Measurements from ENCODE around the gene CLASRP. TPM values are rescaled to one million over a fixed set of nuclear protein-coding genes. Genes with fewer than 3 reads are reported as not detected.
A peak's percentile ranks its signal among the peaks of the same experiment; 100 is the strongest.

CLASRP gene, protein sequence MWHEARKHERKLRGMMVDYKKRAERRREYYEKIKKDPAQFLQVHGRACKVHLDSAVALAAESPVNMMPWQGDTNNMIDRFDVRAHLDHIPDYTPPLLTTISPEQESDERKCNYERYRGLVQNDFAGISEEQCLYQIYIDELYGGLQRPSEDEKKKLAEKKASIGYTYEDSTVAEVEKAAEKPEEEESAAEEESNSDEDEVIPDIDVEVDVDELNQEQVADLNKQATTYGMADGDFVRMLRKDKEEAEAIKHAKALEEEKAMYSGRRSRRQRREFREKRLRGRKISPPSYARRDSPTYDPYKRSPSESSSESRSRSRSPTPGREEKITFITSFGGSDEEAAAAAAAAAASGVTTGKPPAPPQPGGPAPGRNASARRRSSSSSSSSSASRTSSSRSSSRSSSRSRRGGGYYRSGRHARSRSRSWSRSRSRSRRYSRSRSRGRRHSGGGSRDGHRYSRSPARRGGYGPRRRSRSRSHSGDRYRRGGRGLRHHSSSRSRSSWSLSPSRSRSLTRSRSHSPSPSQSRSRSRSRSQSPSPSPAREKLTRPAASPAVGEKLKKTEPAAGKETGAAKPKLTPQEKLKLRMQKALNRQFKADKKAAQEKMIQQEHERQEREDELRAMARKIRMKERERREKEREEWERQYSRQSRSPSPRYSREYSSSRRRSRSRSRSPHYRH
- total RNA-seq: 10 to 100 TPM; 48.2 to 96.8 (median 95.0) TPM

DNA sequence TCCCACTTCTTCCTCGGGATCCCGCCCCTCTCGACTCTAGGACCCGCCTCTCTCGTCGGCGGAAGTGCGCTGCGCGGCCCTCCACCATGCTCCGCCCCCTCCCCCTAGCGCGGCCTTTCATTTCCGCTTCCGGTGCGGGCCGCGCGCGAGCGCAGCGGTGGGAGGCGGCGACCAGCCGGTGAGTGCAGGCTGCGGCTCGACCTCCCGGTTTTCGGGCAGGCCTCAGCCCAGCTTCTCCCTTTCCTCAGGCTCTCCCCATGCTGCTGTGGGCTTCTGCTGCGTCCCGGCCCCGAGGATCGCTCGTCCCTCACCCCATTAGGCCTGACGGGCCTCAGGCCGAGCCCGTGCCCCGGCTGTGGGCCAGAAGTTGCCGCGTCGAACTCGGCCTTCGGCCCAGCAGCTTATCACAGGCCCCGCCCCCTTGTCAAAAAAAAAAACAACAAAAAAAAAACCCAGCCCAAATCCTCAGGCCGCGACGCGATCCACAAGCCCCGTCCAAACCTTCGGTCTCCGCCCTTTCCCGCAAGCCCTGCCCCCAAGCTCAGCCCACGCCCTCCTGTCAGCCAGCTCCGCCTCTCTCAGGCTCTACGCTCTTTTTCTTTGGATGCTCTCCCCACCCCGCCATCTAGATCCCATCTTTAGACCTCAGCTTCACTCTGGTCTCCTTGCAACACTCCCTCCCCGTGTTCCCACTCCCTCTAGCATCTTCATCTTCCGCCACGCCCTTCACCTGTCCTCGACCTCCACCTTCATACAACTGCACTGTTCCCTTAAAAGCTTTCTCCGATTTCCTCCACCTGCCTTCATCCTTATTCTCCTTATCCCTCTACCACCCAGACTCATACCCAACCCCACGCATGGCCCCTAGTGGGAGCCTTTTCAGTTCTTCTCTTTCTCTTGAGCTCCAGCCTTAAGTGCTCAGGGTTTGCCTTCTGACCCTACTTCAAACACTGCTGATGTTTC lies at the start of gene CLASRP:
Gene CLASRP (plus strand): TSS at position 115 of the 963 bp plus-strand sequence. CDS start 1,168 bp downstream, outside the sequence.
- no peaks in the 10 kb centered on the region for H3K27me3 ChIP-seq
- peak; percentile 82 to 88 for TF ChIP-seq POLR2A (IDR thresholded peaks at IDR 0.05)
- TF ChIP-seq, protein P1, sequence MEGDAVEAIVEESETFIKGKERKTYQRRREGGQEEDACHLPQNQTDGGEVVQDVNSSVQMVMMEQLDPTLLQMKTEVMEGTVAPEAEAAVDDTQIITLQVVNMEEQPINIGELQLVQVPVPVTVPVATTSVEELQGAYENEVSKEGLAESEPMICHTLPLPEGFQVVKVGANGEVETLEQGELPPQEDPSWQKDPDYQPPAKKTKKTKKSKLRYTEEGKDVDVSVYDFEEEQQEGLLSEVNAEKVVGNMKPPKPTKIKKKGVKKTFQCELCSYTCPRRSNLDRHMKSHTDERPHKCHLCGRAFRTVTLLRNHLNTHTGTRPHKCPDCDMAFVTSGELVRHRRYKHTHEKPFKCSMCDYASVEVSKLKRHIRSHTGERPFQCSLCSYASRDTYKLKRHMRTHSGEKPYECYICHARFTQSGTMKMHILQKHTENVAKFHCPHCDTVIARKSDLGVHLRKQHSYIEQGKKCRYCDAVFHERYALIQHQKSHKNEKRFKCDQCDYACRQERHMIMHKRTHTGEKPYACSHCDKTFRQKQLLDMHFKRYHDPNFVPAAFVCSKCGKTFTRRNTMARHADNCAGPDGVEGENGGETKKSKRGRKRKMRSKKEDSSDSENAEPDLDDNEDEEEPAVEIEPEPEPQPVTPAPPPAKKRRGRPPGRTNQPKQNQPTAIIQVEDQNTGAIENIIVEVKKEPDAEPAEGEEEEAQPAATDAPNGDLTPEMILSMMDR (IDR thresholded peaks at IDR 0.05): no peak
- peak within 1 kb of the TSS; percentile 53 to 88 (median 71) for H3K27ac ChIP-seq
- H3K9me3 ChIP-seq: no peaks in the 10 kb centered on the region
- H3K4me1 ChIP-seq: peaks cover 12 to 26% of the 10 kb centered on the region in 2 donors
- DNase-seq: peak; percentile 89 to 90
- intact Hi-C loops (cut with DNase I): no loop called here
- peaks cover 32 to 34% of the 10 kb centered on the region in 2 donors for H3K36me3 ChIP-seq
- 3% methylated on average over 47 to 58 of the region's 62 CpGs for WGBS, 2 donors
- H3K4me3 ChIP-seq (replicated peaks in 1 of 3): peak within 1 kb of the TSS; percentile 34 to 75 (median 57)

- H3K27me3 ChIP-seq: no peaks in the 10 kb centered on the region
- no peak overlapping the region for H3K27ac ChIP-seq
- TF ChIP-seq, protein P1 (IDR thresholded peaks at IDR 0.05): no peak
- no peak for TF ChIP-seq POLR2A (IDR thresholded peaks at IDR 0.05)
- H3K9me3 ChIP-seq: no peaks in the 10 kb centered on the region
- no peak overlapping the region for H3K4me3 ChIP-seq (replicated peaks in 1 of 3)
- H3K36me3 ChIP-seq: peaks cover 32 to 37% of the 10 kb centered on the region in 2 donors
- H3K4me1 ChIP-seq: no peaks in the 10 kb centered on the region
- WGBS, 2 donors: 90 to 93% methylated on average over 13 to 14 of the region's 14 CpGs
- intact Hi-C loops (cut with DNase I): no loop called here
- no peak for DNase-seq
These were observed 48.4 kb upstream of the CLASRP start for GRCh38 chr19:44990459-44990858.

DNA sequence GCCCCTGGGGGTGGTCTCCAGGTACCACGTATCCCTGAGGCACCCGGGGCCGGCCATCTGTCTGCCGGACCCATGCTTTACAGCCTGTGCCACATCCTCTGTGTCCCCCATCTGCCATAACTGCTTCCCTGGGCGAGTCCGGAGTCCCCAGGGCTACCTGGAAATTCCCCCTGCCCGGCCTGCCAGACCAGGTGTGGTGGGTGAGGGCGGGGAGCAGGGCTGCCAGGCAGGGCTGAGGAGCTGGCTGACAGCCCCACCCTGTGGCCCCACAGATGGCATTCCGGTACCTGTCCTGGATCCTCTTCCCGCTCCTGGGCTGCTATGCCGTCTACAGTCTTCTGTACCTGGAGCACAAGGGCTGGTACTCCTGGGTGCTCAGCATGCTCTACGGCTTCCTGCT lies 47.9 kb upstream of the CLASRP start:
- Histone ChIP-seq H3K4me3 (replicated peaks in 1 of 3) (no peak overlapping the region), H3K9me3 (no peaks in the 10 kb centered on the region), H3K36me3 (peaks cover 32 to 33% of the 10 kb centered on the region in 2 donors), H3K27ac (no peak overlapping the region), H3K4me1 (no peaks in the 10 kb centered on the region), H3K27me3 (no peaks in the 10 kb centered on the region)
- WGBS, 2 donors: 98 to 100% methylated on average over 2 to 12 of the region's 12 CpGs
- intact Hi-C loops (cut with DNase I): no loop called here
- no peak for DNase-seq
- TF ChIP-seq, protein P1 (IDR thresholded peaks at IDR 0.05): no peak
- no peak for TF ChIP-seq POLR2A (IDR thresholded peaks at IDR 0.05)

DNA sequence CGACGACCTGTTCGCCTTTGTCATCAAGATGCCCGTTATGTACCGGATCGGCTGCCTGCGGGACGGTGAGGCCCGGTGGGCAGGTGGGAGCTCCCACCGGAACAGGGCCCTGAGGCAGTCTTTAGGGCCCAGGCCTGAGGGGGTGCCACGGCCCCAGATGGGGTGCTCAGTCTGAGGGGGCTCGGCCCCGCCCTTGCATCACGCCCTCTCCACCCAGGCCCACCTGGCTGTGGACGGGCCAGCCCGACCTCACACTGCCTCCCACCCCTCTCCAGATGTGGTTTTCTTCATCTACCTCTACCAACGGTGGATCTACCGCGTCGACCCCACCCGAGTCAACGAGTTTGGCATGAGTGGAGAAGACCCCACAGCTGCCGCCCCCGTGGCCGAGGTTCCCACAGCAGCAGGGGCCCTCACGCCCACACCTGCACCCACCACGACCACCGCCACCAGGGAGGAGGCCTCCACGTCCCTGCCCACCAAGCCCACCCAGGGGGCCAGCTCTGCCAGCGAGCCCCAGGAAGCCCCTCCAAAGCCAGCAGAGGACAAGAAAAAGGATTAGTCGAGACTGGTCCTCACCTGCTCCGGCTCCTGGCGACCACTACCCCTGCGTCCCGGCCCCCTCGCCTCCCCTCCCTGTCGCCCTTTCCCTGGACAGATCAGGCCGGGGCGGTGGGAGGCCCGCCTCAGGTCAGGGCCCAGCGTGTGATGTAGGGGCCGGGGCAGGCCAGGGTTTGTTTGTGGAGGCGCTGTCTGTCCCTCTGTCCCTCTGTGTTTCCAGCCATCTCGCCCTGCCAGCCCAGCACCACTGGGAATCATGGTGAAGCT lies 46.3 kb upstream of the CLASRP start:
- intact Hi-C loops (cut with DNase I): no loop called here
- H3K36me3 ChIP-seq: peaks cover 20 to 25% of the 10 kb centered on the region in 2 donors

More for the DNA sequence above, 46.3 kb upstream of the CLASRP start:
- H3K4me3 ChIP-seq (replicated peaks in 1 of 3): no peak overlapping the region
- no peaks in the 10 kb centered on the region for H3K9me3 ChIP-seq
- no peak overlapping the region for H3K27ac ChIP-seq
- H3K4me1 ChIP-seq: no peaks in the 10 kb centered on the region
- no peak for DNase-seq
- TF ChIP-seq POLR2A (IDR thresholded peaks at IDR 0.05): no peak
- TF ChIP-seq, protein P1 (IDR thresholded peaks at IDR 0.05): no peak
- no peaks in the 10 kb centered on the region for H3K27me3 ChIP-seq
- WGBS, 2 donors: 92 to 93% methylated on average over 23 to 43 of the region's 44 CpGs
